Calu3 (cell line): ENCODE results near the gene CHRNB2. TPM values are rescaled to one million over a fixed set of nuclear protein-coding genes. Genes with fewer than 3 reads are reported as not detected.

Source experiments
- BruUV-seq: library from RNA; stranded (reverse); fragments of 400-500 nt; replicated peaks from 2 replicates; lab custom pipeline; 2021; lab: Mats Ljungman, UMichigan
- CTCF ChIA-PET: fragments of 300-600 bp; sonication (Branson Sonifier 250); formaldehyde crosslinking; loops from one replicate; lab custom pipeline; 2022; ENCODE audit warnings: antibody characterized with exemption; lab: Charles Lee
- DNase-seq: peaks from one replicate; pipeline ENCODE4 v3.0.0; 2022
- H3K27ac Mint-ChIP-seq: one replicate; pipeline ENCODE4 v1.8.0; 2022; ENCODE audit warnings: mixed read lengths; ENCODE audit not compliant: unreplicated experiment
- H3K27me3 Mint-ChIP-seq: one replicate; pipeline ENCODE4 v1.8.0; 2022; ENCODE audit warnings: mixed read lengths; ENCODE audit not compliant: unreplicated experiment
- H3K36me3 Mint-ChIP-seq: one replicate; pipeline ENCODE4 v1.8.0; 2022; ENCODE audit warnings: mild to moderate bottlenecking, moderate library complexity, mixed read lengths; ENCODE audit not compliant: insufficient read depth, unreplicated experiment
- H3K4me1 Mint-ChIP-seq: one replicate; pipeline ENCODE4 v1.8.0; 2022; ENCODE audit warnings: mild to moderate bottlenecking, low read depth, mixed read lengths; ENCODE audit not compliant: unreplicated experiment
- H3K4me3 Mint-ChIP-seq: one replicate; pipeline ENCODE4 v1.8.0; 2022; ENCODE audit warnings: mild to moderate bottlenecking, low read depth, moderate library complexity, mixed read lengths; ENCODE audit not compliant: unreplicated experiment
- H3K9me3 Mint-ChIP-seq: one replicate; pipeline ENCODE4 v1.8.0; 2022; ENCODE audit warnings: low read depth, mixed read lengths; ENCODE audit not compliant: unreplicated experiment
- CTCF ChIP-seq: fragments of 200-600 bp; IDR thresholded peaks from one replicate; pipeline ENCODE4 v1.8.0; 2022; ENCODE audit warnings: antibody characterized with exemption; ENCODE audit not compliant: unreplicated experiment
- intact Hi-C: fragments of 100-400 bp; cut with micrococcal nuclease; formaldehyde crosslinking; loops from one replicate; pipeline ENCODE4 v1.10.0; 2022; ENCODE audit not compliant: unreplicated experiment
- total RNA-seq: library from RNA; stranded (reverse); gene quantifications from 2 replicates; pipeline ENCODE4 v1.2.3, GENCODE V29; 2022

The CHRNB2 gene
- total RNA-seq, 1 experiment from 2014 or later = 0.07 TPM

- no peaks in the 10 kb centered on the region for H3K9me3 Mint-ChIP-seq
These were observed 9.9 kb downstream of the CHRNB2 start for GRCh38 chr1:154577346-154578057.

GRCh38 chr1:154578058-154578418 is 10.5 kb downstream of the CHRNB2 start:
- Mint-ChIP-seq H3K36me3 (peaks cover 46% of the 10 kb centered on the region), H3K27me3 (peaks cover 35% of the 10 kb centered on the region), H3K4me1 (no peaks in the 10 kb centered on the region), H3K4me3 (no peak overlapping the region), H3K9me3 (no peaks in the 10 kb centered on the region), H3K27ac (no peak overlapping the region)
- intact Hi-C loops = no loop called here
- no peak for DNase-seq
- no TSS peak for BruUV-seq
- no peak for TF ChIP-seq CTCF
- CTCF ChIA-PET = no interaction called here

More at GRCh38 chr1:154577346-154578057, 9.9 kb downstream of the CHRNB2 start:
- no peak for DNase-seq
- H3K27ac Mint-ChIP-seq = no peak overlapping the region
- CTCF ChIA-PET = no interaction called here
- H3K4me1 Mint-ChIP-seq = no peaks in the 10 kb centered on the region
- intact Hi-C loops = no loop called here
- H3K4me3 Mint-ChIP-seq = no peak overlapping the region
- no peak for TF ChIP-seq CTCF
- no TSS peak for BruUV-seq
- H3K36me3 Mint-ChIP-seq = peaks cover 46% of the 10 kb centered on the region
- H3K27me3 Mint-ChIP-seq = peaks cover 40% of the 10 kb centered on the region

- H3K4me1 Mint-ChIP-seq = no peaks in the 10 kb centered on the region
- no peak overlapping the region for H3K27ac Mint-ChIP-seq
- CTCF ChIA-PET = no interaction called here
- intact Hi-C loops = no loop called here
- H3K27me3 Mint-ChIP-seq = peaks cover 22% of the 10 kb centered on the region
- TF ChIP-seq CTCF = no peak
- H3K36me3 Mint-ChIP-seq = peaks cover 58% of the 10 kb centered on the region
- no peaks in the 10 kb centered on the region for H3K9me3 Mint-ChIP-seq
- no peak for DNase-seq
- BruUV-seq = no TSS peak
- no peak overlapping the region for H3K4me3 Mint-ChIP-seq
These were observed 11.8 kb downstream of the CHRNB2 start for GRCh38 chr1:154579374-154579773.

- H3K27ac Mint-ChIP-seq = no peak overlapping the region
- no peak for TF ChIP-seq CTCF
- peaks cover 67% of the 10 kb centered on the region for H3K36me3 Mint-ChIP-seq
- BruUV-seq = no TSS peak
- no peaks in the 10 kb centered on the region for H3K9me3 Mint-ChIP-seq
- no peak for DNase-seq
- no peaks in the 10 kb centered on the region for H3K27me3 Mint-ChIP-seq
- CTCF ChIA-PET = no interaction called here
- intact Hi-C loops = no loop called here
- no peak overlapping the region for H3K4me3 Mint-ChIP-seq
- H3K4me1 Mint-ChIP-seq = no peaks in the 10 kb centered on the region
These were observed 14.2 kb downstream of the CHRNB2 start for GRCh38 chr1:154581766-154582165.
